Tibial nerve (tissue), 4 donors: Measurements from ENCODE around the gene COMTD1.
"Not testable (repeated sequence)": the region's sequence is repeated elsewhere in the genome, so short reads cannot be mapped to it uniquely, and the experiment has no call there.

Experiments
- EP300 ChIP-seq, 2 donors: sonication (generic); formaldehyde crosslinking; IDR thresholded peaks; one replicate each; pipeline ENCODE4 v1.6.1; 2017; ENCODE audit warnings: antibody characterized with exemption in 2 of 2, mild to moderate bottlenecking in 1 of 2
- TF ChIP-seq, protein P1 (sequence below), 5 experiments: fragments of 200-600 bp in 3 of 5; fragments of 450-650 bp in 2 of 5; sonication (generic) in 3 of 5; IDR thresholded peaks; one replicate each; pipeline ENCODE4 v1.5.1; 2016 to 2019; ENCODE audit warnings: antibody characterized with exemption in 5 of 5, mild to moderate bottlenecking in 3 of 5, moderate library complexity in 2 of 5

DNA sequence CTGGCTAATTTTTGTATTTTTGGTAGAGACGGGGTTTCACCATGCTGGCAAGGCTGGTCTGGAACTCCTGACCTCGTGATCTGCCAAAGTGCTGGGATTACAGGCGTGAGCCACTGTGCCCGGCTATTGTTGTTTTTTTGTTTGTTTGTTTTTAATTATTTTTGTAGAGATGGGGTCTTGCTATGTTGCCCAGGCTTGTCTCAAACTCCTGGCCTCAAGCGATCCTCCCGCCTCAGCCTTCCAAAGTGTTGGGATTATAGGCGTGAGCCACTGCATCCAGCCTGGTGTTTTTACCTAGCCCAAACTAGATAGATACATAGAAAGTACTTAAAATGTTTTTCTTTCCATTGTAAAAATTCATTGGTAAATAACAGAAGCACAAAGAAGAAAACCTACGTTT lies 14.3 kb downstream of the COMTD1 start:
- TF ChIP-seq, protein P1, sequence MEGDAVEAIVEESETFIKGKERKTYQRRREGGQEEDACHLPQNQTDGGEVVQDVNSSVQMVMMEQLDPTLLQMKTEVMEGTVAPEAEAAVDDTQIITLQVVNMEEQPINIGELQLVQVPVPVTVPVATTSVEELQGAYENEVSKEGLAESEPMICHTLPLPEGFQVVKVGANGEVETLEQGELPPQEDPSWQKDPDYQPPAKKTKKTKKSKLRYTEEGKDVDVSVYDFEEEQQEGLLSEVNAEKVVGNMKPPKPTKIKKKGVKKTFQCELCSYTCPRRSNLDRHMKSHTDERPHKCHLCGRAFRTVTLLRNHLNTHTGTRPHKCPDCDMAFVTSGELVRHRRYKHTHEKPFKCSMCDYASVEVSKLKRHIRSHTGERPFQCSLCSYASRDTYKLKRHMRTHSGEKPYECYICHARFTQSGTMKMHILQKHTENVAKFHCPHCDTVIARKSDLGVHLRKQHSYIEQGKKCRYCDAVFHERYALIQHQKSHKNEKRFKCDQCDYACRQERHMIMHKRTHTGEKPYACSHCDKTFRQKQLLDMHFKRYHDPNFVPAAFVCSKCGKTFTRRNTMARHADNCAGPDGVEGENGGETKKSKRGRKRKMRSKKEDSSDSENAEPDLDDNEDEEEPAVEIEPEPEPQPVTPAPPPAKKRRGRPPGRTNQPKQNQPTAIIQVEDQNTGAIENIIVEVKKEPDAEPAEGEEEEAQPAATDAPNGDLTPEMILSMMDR (IDR thresholded peaks at IDR 0.05) = not testable (repeated sequence)
- TF ChIP-seq EP300 (IDR thresholded peaks at IDR 0.05) = not testable (repeated sequence)
